ENCODE results near the gene TLE1. TPM values are rescaled to one million over a fixed set of nuclear protein-coding genes. Genes with fewer than 3 reads are reported as not detected.
A peak's percentile ranks its signal among the peaks of the same experiment; 100 is the strongest.

Gene TLE1
- total and polyA plus RNA-seq, 2 of the 4 experiments (the other 2 are of a cell fraction): 36.0 to 51.0 TPM

- TF ChIP-seq CHD1 (IDR thresholded peaks at IDR 0.05; ENCODE audit: low read depth, low read length): no peak
Observed at GRCh38 chr9:81566074-81566698, 123.2 kb downstream of the TLE1 start (continued).

GRCh38 chr9:81565609-81566008 is 123.7 kb downstream of the TLE1 start:
- H3K27me3 ChIP-seq (ENCODE audit: control insufficient read depth, insufficient read depth, low read length): no peaks in the 10 kb centered on the region
- peak overlapping the region; percentile 27 for H2BK120ac ChIP-seq (ENCODE audit: low read depth, low read length)
- peaks cover 13% of the 10 kb centered on the region for H3K9me1 ChIP-seq (ENCODE audit: insufficient read depth, low read length)
- no peaks in the 10 kb centered on the region for H4K20me1 ChIP-seq (ENCODE audit: insufficient read depth, low read length)
- peak overlapping the region; percentile 30; the same call in 1 of the 3 replicates for H2BK15ac ChIP-seq (ENCODE audit: low read depth, low read length)
- ATAC-seq (ENCODE audit: low read depth) (no peak; the same call in 1 of the 2 replicates), DNase-seq (no peak)
- H3K18ac ChIP-seq (ENCODE audit: low read depth, low read length): 0 out of 2 replicates have a peak overlapping the region, but pooled peaks have one; percentile 20
- ChIA-PET CTCF (no interaction called here), POLR2A (ENCODE audit: unreplicated experiment) (no interaction called here)
- peak overlapping the region; percentile 2; the same call in 1 of the 2 replicates for H4K91ac ChIP-seq (ENCODE audit: insufficient read depth, low read depth, low read length)
- peak overlapping the region; percentile 26; the same call in 1 of the 2 replicates for H4K5ac ChIP-seq (ENCODE audit: low read depth, low read length)
- no peak overlapping the region for H2BK5ac ChIP-seq (ENCODE audit: low read depth, low read length, poor library complexity, severe bottlenecking)
- 0 out of 2 replicates have a peak overlapping the region, but pooled peaks have one; percentile 8 for H3K14ac ChIP-seq (replicated peaks; ENCODE audit: low read depth, low read length)
- no peak overlapping the region for H3K4me3 ChIP-seq (ENCODE audit: insufficient read depth, low read depth, low read length)
- WGBS, 2 experiments (ENCODE audit: extremely low coverage in 2 of 2, insufficient read length in 1 of 2): no CpG with 5 or more reads among the region's 1 CpG
- no peaks in the 10 kb centered on the region for H3K9me3 ChIP-seq (ENCODE audit: control insufficient read depth, insufficient read depth, low read length)
- H2AK5ac ChIP-seq (ENCODE audit: low read depth, low read length): peak overlapping the region; percentile 83; the same call in 1 of the 2 replicates
- peak overlapping the region; percentile 49 for H3K4ac ChIP-seq (ENCODE audit: low read depth, low read length)
- no peaks in the 10 kb centered on the region for H3K79me1 ChIP-seq (ENCODE audit: low read depth in 1 of 2, low read length in 2 of 2)
- H3K56ac ChIP-seq (ENCODE audit: extremely low read depth, insufficient read depth, low read length): no peak overlapping the region
- H3K4me2 ChIP-seq (ENCODE audit: low read depth, low read length): no peak overlapping the region
- TF ChIP-seq NFE2L2 (IDR thresholded peaks at IDR 0.05; ENCODE audit: low read depth, low read length): no peak
- TF ChIP-seq BHLHE40 (IDR thresholded peaks at IDR 0.05; ENCODE audit: low read depth, low read length): no peak
- no peak for TF ChIP-seq MAFK (IDR thresholded peaks at IDR 0.05; ENCODE audit: low read depth, low read length)
- TF ChIP-seq ELK1 (IDR thresholded peaks at IDR 0.05; ENCODE audit: borderline replicate concordance, low read depth, low read length): no peak
- TF ChIP-seq, protein P1, sequence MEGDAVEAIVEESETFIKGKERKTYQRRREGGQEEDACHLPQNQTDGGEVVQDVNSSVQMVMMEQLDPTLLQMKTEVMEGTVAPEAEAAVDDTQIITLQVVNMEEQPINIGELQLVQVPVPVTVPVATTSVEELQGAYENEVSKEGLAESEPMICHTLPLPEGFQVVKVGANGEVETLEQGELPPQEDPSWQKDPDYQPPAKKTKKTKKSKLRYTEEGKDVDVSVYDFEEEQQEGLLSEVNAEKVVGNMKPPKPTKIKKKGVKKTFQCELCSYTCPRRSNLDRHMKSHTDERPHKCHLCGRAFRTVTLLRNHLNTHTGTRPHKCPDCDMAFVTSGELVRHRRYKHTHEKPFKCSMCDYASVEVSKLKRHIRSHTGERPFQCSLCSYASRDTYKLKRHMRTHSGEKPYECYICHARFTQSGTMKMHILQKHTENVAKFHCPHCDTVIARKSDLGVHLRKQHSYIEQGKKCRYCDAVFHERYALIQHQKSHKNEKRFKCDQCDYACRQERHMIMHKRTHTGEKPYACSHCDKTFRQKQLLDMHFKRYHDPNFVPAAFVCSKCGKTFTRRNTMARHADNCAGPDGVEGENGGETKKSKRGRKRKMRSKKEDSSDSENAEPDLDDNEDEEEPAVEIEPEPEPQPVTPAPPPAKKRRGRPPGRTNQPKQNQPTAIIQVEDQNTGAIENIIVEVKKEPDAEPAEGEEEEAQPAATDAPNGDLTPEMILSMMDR (conservative IDR thresholded peaks at IDR 0.05; ENCODE audit: low read depth, low read length): no peak
- no peak for TF ChIP-seq MAZ (IDR thresholded peaks at IDR 0.05; ENCODE audit: borderline replicate concordance, low read depth, low read length)
- TF ChIP-seq MXI1 (IDR thresholded peaks at IDR 0.05; ENCODE audit: borderline replicate concordance, low read depth, low read length): no peak
- TF ChIP-seq SMC3 (IDR thresholded peaks at IDR 0.05; ENCODE audit: low read depth, low read length): no peak
- TF ChIP-seq CHD1 (IDR thresholded peaks at IDR 0.05; ENCODE audit: low read depth, low read length): no peak
- no peak overlapping the region for H2AK9ac ChIP-seq (replicated peaks; ENCODE audit: low read depth, low read length, poor library complexity)
- H2AFZ ChIP-seq (replicated peaks; ENCODE audit: low read length, poor library complexity): no peak overlapping the region
- peak overlapping the region; percentile 50; the same call in 1 of the 2 replicates for H2BK20ac ChIP-seq (ENCODE audit: low read depth, low read length)
- no peak overlapping the region for H3K9ac ChIP-seq (ENCODE audit: low read depth, low read length)
- dilution Hi-C loops (cut with HindIII; ENCODE audit: low sequenced_read_pairs, unreplicated experiment): no loop called here
- no peaks in the 10 kb centered on the region for H3K36me3 ChIP-seq (ENCODE audit: control insufficient read depth, insufficient read depth, low read length)
- H4K8ac ChIP-seq (ENCODE audit: low read depth in 2 of 2, low read length in 2 of 2): 0 out of 4 replicates have a peak overlapping the region, but pooled peaks of 1 of the 2 experiments have one; percentile 6
- intact Hi-C loops (cut with micrococcal nuclease): no loop called here
- in situ Hi-C loops (cut with MboI; ENCODE audit: low sequenced_read_pairs): no loop called here
- no TSS peak for BruUV-seq (replicated peaks)
- H3K4me1 ChIP-seq (ENCODE audit: control insufficient read depth, insufficient read depth, low read length): peaks cover 14% of the 10 kb centered on the region
- H3K27ac ChIP-seq (ENCODE audit: insufficient read depth, low read length): no peak overlapping the region
- H3K23ac ChIP-seq (ENCODE audit: low read depth, low read length): 0 out of 2 replicates have a peak overlapping the region, but pooled peaks have one; percentile 8

Measured in IMR-90 (cell line).